Kidney glomerular epithelial cell (primary cell): ENCODE results near the gene RFX4.

ENCODE experiments used
- DNase-seq: peaks from one replicate; lab custom pipeline; 2025; lab: John Stamatoyannopoulos, UW

The RFX4 gene

GRCh38 chr12:106766393-106766826 lies 183.6 kb downstream of the RFX4 start:
- DNase-seq: peak; percentile 81

GRCh38 chr12:106767206-106767605 lies 184.4 kb downstream of the RFX4 start:
- DNase-seq: no peak

- DNase-seq: peak; percentile 86
These were observed 185.4 kb downstream of the RFX4 start for GRCh38 chr12:106767954-106768822.

- peak; percentile 90 for DNase-seq
These were observed 186.3 kb downstream of the RFX4 start for GRCh38 chr12:106769078-106769477.

- peak; percentile 40 for DNase-seq
These were observed 186.7 kb downstream of the RFX4 start for GRCh38 chr12:106769546-106769945.

- DNase-seq: no peak
These were observed 188.6 kb downstream of the RFX4 start for GRCh38 chr12:106771425-106771824.

- no peak for DNase-seq
These were observed 190.6 kb downstream of the RFX4 start for GRCh38 chr12:106773286-106774004.

- peak; percentile 99 for DNase-seq
These were observed 191.4 kb downstream of the RFX4 start, which contains the start of gene RIC8B for GRCh38 chr12:106774005-106774807. TSS of gene RIC8B (plus strand) at chr12:106774682. CDS start at chr12:106774746, 64 bp downstream.

GRCh38 chr12:106774808-106775524 lies 192.2 kb downstream of the RFX4 start:
- no peak for DNase-seq

- no peak for DNase-seq
These were observed 194.1 kb downstream of the RFX4 start for GRCh38 chr12:106776897-106777296.

- DNase-seq: no peak
These were observed 197.3 kb downstream of the RFX4 start for GRCh38 chr12:106780010-106780631.

- no peak for DNase-seq
These were observed 199.8 kb downstream of the RFX4 start for GRCh38 chr12:106782619-106783018.

- DNase-seq: no peak
These were observed 200.7 kb downstream of the RFX4 start for GRCh38 chr12:106783515-106783914.

GRCh38 chr12:106790020-106790419 lies 207.2 kb downstream of the RFX4 start:
- no peak for DNase-seq

GRCh38 chr12:106791531-106791930 lies 208.7 kb downstream of the RFX4 start:
- no peak for DNase-seq

GRCh38 chr12:106794369-106794768 lies 211.6 kb downstream of the RFX4 start:
- DNase-seq: no peak

GRCh38 chr12:106801167-106801708 lies 218.4 kb downstream of the RFX4 start:
- no peak for DNase-seq

- DNase-seq: no peak
These were observed 219.2 kb downstream of the RFX4 start for GRCh38 chr12:106801830-106802533.

GRCh38 chr12:106804668-106805067 lies 221.9 kb downstream of the RFX4 start:
- DNase-seq: no peak
